GM19468 (cell line): ENCODE data around the gene ARMC5.
"Not testable (repeated sequence)": the region's sequence is repeated elsewhere in the genome, so short reads cannot be mapped to it uniquely, and the experiment has no call there.

ENCODE experiments used
- ATAC-seq: cut with Tn5 transposase; IDR thresholded peaks from one replicate; pipeline ENCODE4 v1.9.1; 2021; ENCODE audit warnings: mild to moderate bottlenecking, moderate library complexity, moderate number of reproducible peaks; ENCODE audit not compliant: unreplicated experiment; ENCODE audit errors: extremely low read depth

The ARMC5 gene

DNA sequence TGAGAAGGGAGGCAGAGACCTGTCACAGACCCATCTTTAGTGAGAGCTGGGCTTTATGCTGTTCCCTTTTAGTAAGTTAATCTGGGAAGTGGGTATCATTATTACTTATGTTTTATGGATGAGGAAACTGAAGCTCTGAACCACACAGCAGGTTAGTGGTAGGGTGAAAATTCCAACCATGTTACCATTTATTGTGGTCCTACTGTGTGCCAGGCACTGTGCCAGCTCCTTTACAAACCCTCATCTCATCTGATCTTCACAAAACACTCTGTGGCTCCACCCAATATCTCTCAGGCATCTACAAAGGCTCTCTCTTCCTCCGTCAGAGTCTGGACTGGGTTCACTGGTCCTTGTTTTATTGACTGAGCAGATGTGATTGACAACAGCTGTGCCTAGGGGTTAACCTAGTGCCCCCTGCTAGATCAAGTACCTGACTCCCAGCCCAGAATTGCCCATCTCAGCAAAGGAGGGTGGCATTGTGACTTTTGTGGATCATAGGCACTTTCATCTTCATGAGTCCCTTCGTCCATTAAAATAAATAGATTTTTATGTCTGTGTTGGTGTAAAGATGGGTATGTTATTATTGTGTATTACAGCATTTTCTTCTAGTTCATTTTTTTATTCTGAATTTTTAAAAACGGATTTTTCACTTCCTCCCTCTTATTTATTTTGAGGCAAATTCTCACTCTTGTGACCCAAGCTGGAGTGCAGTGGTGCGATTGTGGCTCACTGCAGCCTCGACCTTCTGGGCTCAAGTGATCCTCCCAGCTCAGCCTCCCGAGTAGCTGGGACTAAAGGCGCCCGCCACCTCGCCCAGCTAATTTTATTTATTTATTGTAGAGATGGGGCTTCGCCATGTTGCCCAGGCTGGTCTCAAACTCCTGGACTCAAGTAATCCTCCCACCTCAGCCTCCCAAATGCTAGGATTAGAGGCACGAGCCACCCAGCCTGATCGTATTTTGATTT, 15.8 kb downstream of the ARMC5 start:
- no peak for ATAC-seq

DNA sequence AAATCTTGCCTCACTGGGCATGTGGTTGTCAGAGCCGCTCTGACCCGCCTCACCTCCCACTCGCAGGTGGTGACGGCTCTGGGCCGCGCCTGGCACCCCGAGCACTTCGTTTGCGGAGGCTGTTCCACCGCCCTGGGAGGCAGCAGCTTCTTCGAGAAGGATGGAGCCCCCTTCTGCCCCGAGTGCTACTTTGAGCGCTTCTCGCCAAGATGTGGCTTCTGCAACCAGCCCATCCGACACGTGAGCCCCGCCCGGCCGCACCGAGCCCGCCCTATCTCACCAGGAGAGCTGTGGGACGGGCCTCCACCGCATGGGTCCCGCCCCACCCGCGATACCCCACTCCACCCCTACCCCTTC, 16.6 kb downstream of the ARMC5 start:
- no peak for ATAC-seq

DNA sequence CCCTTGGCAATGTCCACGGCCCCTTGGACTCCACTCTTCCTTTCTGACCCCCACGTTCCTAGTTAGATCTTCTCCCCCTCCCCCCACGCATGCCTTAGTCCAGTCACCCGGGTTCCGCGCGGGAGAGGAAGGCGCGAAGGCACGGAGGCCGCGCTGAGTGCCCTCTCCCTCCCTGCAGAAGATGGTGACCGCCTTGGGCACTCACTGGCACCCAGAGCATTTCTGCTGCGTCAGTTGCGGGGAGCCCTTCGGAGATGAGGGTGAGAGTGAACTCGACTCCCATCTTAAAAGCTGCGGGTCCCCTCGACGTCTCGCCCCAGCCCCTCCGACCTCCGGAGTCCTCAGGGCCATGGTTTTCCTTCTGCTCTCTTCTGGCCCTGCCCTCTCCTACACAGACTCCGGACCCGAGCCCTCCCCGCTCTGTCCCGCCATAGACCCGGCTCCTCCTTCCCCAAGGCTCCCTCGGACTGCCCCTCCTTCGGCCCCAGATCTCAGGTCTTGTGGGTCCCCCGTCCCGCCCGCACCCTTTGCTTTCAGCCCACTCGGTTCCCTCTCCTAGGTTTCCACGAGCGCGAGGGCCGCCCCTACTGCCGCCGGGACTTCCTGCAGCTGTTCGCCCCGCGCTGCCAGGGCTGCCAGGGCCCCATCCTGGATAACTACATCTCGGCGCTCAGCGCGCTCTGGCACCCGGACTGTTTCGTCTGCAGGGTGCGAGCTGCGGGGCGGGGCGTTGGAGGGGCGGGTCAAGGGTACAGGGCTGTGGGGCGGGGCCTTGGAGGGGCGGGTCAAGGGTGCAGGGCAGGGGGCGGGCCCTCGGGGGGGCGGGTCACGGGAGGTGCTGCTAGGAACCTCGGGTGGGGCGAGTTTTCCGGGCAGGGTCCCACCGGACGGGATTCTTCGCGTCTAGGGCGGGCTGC, 17.3 kb downstream of the ARMC5 start:
- no peak for ATAC-seq

- ATAC-seq = no peak
Observed at GRCh38 chr16:31477220-31478216, 18.2 kb downstream of the ARMC5 start.

DNA sequence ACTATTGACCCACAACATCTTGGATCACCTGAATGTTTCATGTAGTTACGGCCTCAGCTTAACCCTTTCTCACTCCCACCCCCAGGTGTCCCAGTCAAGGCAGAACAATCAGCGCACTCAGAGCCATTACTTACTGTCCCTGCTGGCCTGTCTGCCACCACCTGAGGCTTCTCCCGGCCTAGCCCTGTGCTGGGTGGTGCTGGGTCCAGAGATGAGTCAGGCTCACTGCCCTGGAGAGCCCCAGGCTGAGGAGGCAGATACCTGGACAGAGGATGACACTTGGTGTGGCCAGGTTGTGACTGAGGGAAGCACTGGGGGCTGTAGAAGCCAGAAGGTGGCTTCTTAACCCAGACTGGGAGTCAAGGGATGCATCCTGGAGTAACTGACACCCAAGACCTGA, 19.7 kb downstream of the ARMC5 start:
- no peak for ATAC-seq

DNA sequence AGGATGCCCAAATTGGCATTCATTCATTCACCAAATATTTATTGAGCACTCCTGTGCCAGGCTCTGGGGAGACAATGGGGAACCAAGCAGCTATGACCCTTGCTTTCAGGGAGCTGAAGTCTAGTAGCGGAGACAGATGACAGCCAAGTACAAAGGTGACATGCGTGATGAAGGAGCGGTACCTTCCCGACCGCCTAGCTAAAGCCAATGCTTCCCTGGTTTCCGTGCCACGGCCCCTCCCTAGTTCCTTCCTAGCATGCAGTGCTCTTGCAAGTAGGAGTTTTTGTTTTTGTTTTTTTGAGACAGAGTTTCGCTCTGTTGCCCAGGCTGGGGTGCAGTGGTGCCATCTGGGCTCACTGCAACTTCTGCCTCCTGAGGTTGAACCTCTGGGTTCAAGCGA, 20.4 kb downstream of the ARMC5 start:
- ATAC-seq = no peak

DNA sequence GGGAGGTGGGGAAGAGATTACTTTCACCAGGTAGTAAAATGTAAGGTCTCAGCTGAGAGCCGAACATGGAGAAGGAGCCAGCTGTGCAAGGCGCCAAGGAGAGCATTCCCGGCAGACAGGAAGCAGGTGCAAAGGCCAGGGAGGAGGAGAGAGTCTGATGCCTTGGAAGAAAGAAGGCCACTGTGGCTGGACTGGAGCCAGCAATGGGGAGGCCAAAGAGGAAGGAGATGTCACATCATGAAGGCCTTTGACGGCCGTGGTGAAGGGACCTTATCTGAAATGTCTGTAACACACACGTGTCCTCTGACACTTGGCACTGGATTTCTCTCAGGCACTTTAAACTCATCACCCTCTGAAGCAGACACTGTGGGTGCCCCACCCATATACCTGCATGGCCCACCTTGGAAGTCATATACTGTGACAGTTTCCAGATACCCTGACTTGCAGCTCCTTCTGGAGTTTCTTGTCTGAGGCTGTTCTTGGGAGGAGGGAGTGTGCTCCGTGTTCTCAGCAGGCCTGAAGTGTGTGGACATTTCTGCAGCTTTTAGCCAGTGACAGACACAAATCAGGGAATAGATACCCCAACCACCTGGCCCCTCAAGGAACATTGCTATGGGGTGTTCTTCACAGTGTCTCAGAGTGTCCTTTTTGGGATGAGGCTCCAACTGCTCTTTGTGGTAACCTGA, 21.7 kb downstream of the ARMC5 start:
- ATAC-seq = no peak

GRCh38 chr16:31483081-31483480, 23.8 kb downstream of the ARMC5 start, which contains the start of gene SLC5A2:
TSS of gene SLC5A2 (plus strand) at chr16:31483123. CDS start at chr16:31483137, 14 bp downstream.
- no peak for ATAC-seq

GRCh38 chr16:31484048-31484447, 24.7 kb downstream of the ARMC5 start:
- not testable (repeated sequence) for ATAC-seq

GRCh38 chr16:31484491-31485171, 25.3 kb downstream of the ARMC5 start:
- no peak for ATAC-seq

DNA sequence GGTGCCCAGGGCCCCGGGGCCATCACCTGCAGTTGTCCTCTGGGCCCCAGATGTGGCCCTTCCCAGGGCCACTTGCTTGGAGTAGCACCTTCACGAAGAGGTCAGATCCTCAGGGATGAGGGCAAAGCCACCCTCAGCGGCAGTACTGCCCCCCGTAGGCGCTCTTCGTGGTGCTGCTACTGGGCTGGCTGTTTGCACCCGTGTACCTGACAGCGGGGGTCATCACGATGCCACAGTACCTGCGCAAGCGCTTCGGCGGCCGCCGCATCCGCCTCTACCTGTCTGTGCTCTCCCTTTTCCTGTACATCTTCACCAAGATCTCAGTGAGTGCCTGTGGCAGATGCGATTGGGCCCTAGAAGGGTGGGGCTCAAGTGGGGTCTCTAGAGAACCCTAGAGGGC, 26.3 kb downstream of the ARMC5 start:
- ATAC-seq = no peak

DNA sequence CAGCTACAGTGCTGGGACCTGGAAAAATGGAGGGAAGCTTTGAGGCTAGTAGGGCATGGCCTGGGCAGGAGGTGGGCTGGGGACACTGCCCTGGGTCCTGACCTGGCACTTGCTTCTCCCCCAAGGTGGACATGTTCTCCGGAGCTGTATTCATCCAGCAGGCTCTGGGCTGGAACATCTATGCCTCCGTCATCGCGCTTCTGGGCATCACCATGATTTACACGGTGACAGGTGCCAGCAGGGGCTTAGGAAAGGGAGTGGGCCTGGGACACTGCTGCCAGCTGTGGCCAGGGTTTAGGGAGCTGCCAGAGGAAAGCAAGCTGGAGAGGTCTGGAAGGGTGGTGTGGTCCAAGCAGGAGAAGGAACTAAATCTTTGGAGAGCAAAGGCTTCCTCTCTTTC, 26.7 kb downstream of the ARMC5 start:
- no peak for ATAC-seq

GRCh38 chr16:31487071-31487719, 27.9 kb downstream of the ARMC5 start:
- no peak for ATAC-seq

- peak; percentile 87 for ATAC-seq
Observed at GRCh38 chr16:31487720-31488467, 28.6 kb downstream of the ARMC5 start.

DNA sequence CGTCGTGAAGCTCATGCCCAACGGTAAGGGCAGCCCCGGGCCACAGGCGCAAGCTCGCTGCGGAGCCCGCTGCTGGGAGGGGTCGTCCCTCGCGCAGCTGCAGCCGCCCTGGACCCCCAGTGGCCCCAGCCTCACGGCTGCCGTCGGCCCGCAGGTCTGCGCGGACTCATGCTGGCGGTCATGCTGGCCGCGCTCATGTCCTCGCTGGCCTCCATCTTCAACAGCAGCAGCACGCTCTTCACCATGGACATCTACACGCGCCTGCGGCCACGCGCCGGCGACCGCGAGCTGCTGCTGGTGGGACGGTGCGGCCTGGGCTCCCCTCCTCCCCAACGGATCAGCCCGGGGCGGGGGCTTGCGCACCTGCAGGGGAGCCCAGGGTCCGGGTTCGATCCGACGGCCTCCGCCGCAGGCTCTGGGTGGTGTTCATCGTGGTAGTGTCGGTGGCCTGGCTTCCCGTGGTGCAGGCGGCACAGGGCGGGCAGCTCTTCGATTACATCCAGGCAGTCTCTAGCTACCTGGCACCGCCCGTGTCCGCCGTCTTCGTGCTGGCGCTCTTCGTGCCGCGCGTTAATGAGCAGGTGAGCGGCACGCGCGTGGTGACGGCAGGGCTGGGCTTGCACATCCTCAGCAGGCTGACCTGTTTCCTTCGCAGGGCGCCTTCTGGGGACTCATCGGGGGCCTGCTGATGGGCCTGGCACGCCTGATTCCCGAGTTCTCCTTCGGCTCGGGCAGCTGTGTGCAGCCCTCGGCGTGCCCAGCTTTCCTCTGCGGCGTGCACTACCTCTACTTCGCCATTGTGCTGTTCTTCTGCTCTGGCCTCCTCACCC, 29.4 kb downstream of the ARMC5 start:
- ATAC-seq = no peak

- ATAC-seq = no peak
Observed at GRCh38 chr16:31489298-31489564, 29.9 kb downstream of the ARMC5 start.
